Smooth muscle cell (in vitro differentiated cells): ENCODE results near the gene CGB8. TPM values are rescaled to one million over a fixed set of nuclear protein-coding genes. Genes with fewer than 3 reads are reported as not detected.

Experiments used
- DNase-seq: peaks from one replicate; lab custom pipeline; 2025; ENCODE audit not compliant: unreplicated experiment; lab: John Stamatoyannopoulos, UW
- H2AFZ ChIP-seq: fragments of 200-600 bp; sonication (generic); 2 replicates; pipeline ENCODE4 v1.6.0; 2016; ENCODE audit warnings: antibody characterized with exemption, low read depth, mild to moderate bottlenecking
- H3F3A ChIP-seq: fragments of 200-600 bp; sonication (generic); 2 replicates; pipeline ENCODE4 v1.6.0; 2017; ENCODE audit warnings: antibody characterized with exemption, low read depth
- H3K27ac ChIP-seq: fragments of 200-600 bp; sonication (generic); 2 replicates; pipeline ENCODE4 v1.5.1; 2016; ENCODE audit warnings: low read depth, mild to moderate bottlenecking
- H3K27me3 ChIP-seq: fragments of 200-600 bp; sonication (generic); 2 replicates; pipeline ENCODE4 v1.6.1; 2016; ENCODE audit warnings: low read depth, mild to moderate bottlenecking
- H3K36me3 ChIP-seq: fragments of 200-600 bp; sonication (generic); 2 replicates; pipeline ENCODE4 v1.5.1; 2016; ENCODE audit warnings: low read depth
- H3K4me1 ChIP-seq: fragments of 200-600 bp; sonication (generic); 2 replicates; pipeline ENCODE4 v1.5.1; 2016; ENCODE audit warnings: low read depth
- H3K4me2 ChIP-seq: fragments of 200-600 bp; sonication (generic); 2 replicates; pipeline ENCODE4 v1.6.0; 2016; ENCODE audit warnings: mild to moderate bottlenecking
- H3K4me3 ChIP-seq: fragments of 200-600 bp; sonication (generic); 2 replicates; pipeline ENCODE4 v1.5.1; 2016; ENCODE audit warnings: mild to moderate bottlenecking
- H3K79me2 ChIP-seq: fragments of 200-600 bp; sonication (generic); 2 replicates; pipeline ENCODE4 v1.6.0; 2016; ENCODE audit warnings: low read depth, mild to moderate bottlenecking
- H3K9ac ChIP-seq: fragments of 200-600 bp; sonication (generic); 2 replicates; pipeline ENCODE4 v1.6.0; 2016; ENCODE audit warnings: low read depth
- H3K9me3 ChIP-seq: fragments of 200-600 bp; sonication (generic); replicated peaks from 2 replicates; pipeline ENCODE4 v1.5.1; 2016; ENCODE audit warnings: low read depth
- H4K20me1 ChIP-seq: fragments of 200-600 bp; sonication (generic); 2 replicates; pipeline ENCODE4 v1.6.0; 2016; ENCODE audit warnings: low read depth
- CTCF ChIP-seq: fragments of 200-600 bp; sonication (generic); IDR thresholded peaks from 2 replicates; pipeline ENCODE4 v1.5.1; 2017; ENCODE audit warnings: borderline replicate concordance, mild to moderate bottlenecking, antibody characterized with exemption; ENCODE audit not compliant: insufficient read depth, poor library complexity, severe bottlenecking
- WGBS: methylation state at CpG from one replicate; pipeline ENCODE4 v1.1.7; 2016; ENCODE audit warnings: low lambda C conversion rate; 5-methylcytosine and 5-hydroxymethylcytosine counted together
- microRNA-seq: library from miRNA; unstranded; fragments of <30 nt; microRNA quantifications from one replicate; pipeline ENCODE4, GENCODE V29; 2016; ENCODE audit warnings: borderline number of aligned reads
- polyA plus RNA-seq: library from polyadenylated mRNA; unstranded; fragments of >200 nt; fragmentation: Nextera tagmentation; extraction: Ambion mirVana; gene quantifications from 2 replicates; pipeline ENCODE4 v1.2.1, GENCODE V29; 2016
- small RNA-seq: library from RNA; depleted of rRNA; stranded (forward); fragments of <200 nt; gene quantifications from one replicate; pipeline ENCODE3, GENCODE V24; 2014
- total RNA-seq: library from RNA; depleted of rRNA; stranded (reverse); fragments of >200 nt; gene quantifications from 2 replicates; pipeline ENCODE4 v1.2.3, GENCODE V29; 2014

CGB8 gene
- total and polyA plus RNA-seq, 2 experiments from 2014 or later: 1.0 TPM; not detected in 1

- Histone ChIP-seq H3K4me2 (no peak overlapping the region), H3K79me2 (peaks cover 36% of the 10 kb centered on the region), H3K9ac (no peak overlapping the region), H3K9me3 (no peaks in the 10 kb centered on the region), H3K36me3 (no peaks in the 10 kb centered on the region), H3K27me3 (no peaks in the 10 kb centered on the region), H3K27ac (no peak overlapping the region), H3F3A (no peaks in the 10 kb centered on the region), H3K4me3 (no peak overlapping the region), H4K20me1 (peaks cover 16% of the 10 kb centered on the region), H2AFZ (no peak overlapping the region), H3K4me1 (peaks cover 6% of the 10 kb centered on the region)
- 87% methylated on average over 5 of the region's 5 CpGs for WGBS
- DNase-seq: no peak
- peak; percentile 46 for TF ChIP-seq CTCF
Observed at GRCh38 chr19:48997972-48998371, 50.9 kb downstream of the CGB8 start.

Small RNA genes within 50 kb of the gene (microRNA-seq; reads per million reads assigned to microRNA genes)
- not detected for gene MIR6798

Small RNA genes within 50 kb of the gene (small RNA-seq; reads per million reads assigned to genes)
- gene MIR6798: 0.26 reads per million, percentile 2 among the genes with 10 or more reads in this experiment
- not detected for gene RN7SL708P

Other genes with a start within 250 kb of the CGB8 start
- 11.8 and 24.9 TPM in 2 replicates for gene BCAT2, start 238.1 kb downstream of the CGB8 start, total RNA-seq
- 30.9 and 45.4 TPM in 2 replicates for gene BCAT2, start 238.1 kb downstream of the CGB8 start, polyA plus RNA-seq
- 14.8 and 19.3 TPM in 2 replicates for gene HSD17B14, start 212.6 kb downstream of the CGB8 start, total RNA-seq
- 16.4 and 16.9 TPM in 2 replicates for gene HSD17B14, start 212.6 kb downstream of the CGB8 start, polyA plus RNA-seq
- gene PLEKHA4, start 180.5 kb downstream of the CGB8 start, total RNA-seq: 2.6 and 4.4 TPM in 2 replicates
- gene PLEKHA4, start 180.5 kb downstream of the CGB8 start, polyA plus RNA-seq: 32.6 and 39.2 TPM in 2 replicates
- 88.5 and 99.3 TPM in 2 replicates for gene PPP1R15A, start 176.7 kb downstream of the CGB8 start, total RNA-seq
- gene PPP1R15A, start 176.7 kb downstream of the CGB8 start, polyA plus RNA-seq: 339 and 357 TPM in 2 replicates
- gene TULP2, start 150.4 kb downstream of the CGB8 start, total RNA-seq: 0.18 TPM in 1 of 2 replicates, not detected in the other
- gene TULP2, start 150.4 kb downstream of the CGB8 start, polyA plus RNA-seq: 1.2 and 1.8 TPM in 2 replicates
- gene NUCB1, start 148.8 kb downstream of the CGB8 start, total RNA-seq: 146 and 221 TPM in 2 replicates
- 292 and 329 TPM in 2 replicates for gene NUCB1, start 148.8 kb downstream of the CGB8 start, polyA plus RNA-seq
- 0.27 TPM in 1 of 2 replicates, not detected in the other for gene DHDH, start 115.4 kb downstream of the CGB8 start, total RNA-seq
- gene DHDH, start 115.4 kb downstream of the CGB8 start, polyA plus RNA-seq: 0.87 and 1.0 TPM in 2 replicates
- gene BAX, start 94.2 kb downstream of the CGB8 start, total RNA-seq: 42.8 and 124 TPM in 2 replicates
- gene BAX, start 94.2 kb downstream of the CGB8 start, polyA plus RNA-seq: 153 and 185 TPM in 2 replicates
- 5,371 and 5,904 TPM in 2 replicates for gene FTL, start 83.8 kb downstream of the CGB8 start, total RNA-seq
- gene FTL, start 83.8 kb downstream of the CGB8 start, polyA plus RNA-seq: 11,768 and 12,053 TPM in 2 replicates
- 40.8 and 58.1 TPM in 2 replicates for gene GYS1, start 55.8 kb downstream of the CGB8 start, total RNA-seq
- 75.2 and 82.6 TPM in 2 replicates for gene GYS1, start 55.8 kb downstream of the CGB8 start, polyA plus RNA-seq
- gene RUVBL2, start 55.2 kb downstream of the CGB8 start, total RNA-seq: 74.3 and 89.4 TPM in 2 replicates
- 117 and 123 TPM in 2 replicates for gene RUVBL2, start 55.2 kb downstream of the CGB8 start, polyA plus RNA-seq
- gene LHB, start 32.0 kb downstream of the CGB8 start, total RNA-seq: not detected in 2 replicates
- gene LHB, start 32.0 kb downstream of the CGB8 start, polyA plus RNA-seq: 0.39 TPM in 1 of 2 replicates, not detected in the other
- gene CGB3, start 24.8 kb downstream of the CGB8 start, total RNA-seq: not detected in 2 replicates
- gene CGB3, start 24.8 kb downstream of the CGB8 start, polyA plus RNA-seq: 0.45 and 1.8 TPM in 2 replicates
- 2.3 TPM in 1 of 2 replicates, not detected in the other for gene CGB2, start 17.2 kb downstream of the CGB8 start, total RNA-seq
- 1.3 TPM in 1 of 2 replicates, not detected in the other for gene CGB2, start 17.2 kb downstream of the CGB8 start, polyA plus RNA-seq
- gene CGB1, start 12.2 kb downstream of the CGB8 start, total RNA-seq: not detected in 2 replicates
- gene CGB1, start 12.2 kb downstream of the CGB8 start, polyA plus RNA-seq: not detected in 2 replicates
- 2.5 TPM in 1 of 2 replicates, not detected in the other for gene CGB5, start 5.3 kb downstream of the CGB8 start, total RNA-seq
- gene CGB5, start 5.3 kb downstream of the CGB8 start, polyA plus RNA-seq: 2.0 and 3.4 TPM in 2 replicates
- gene CGB7, start 8.6 kb upstream of the CGB8 start, total RNA-seq: 1.3 and 2.0 TPM in 2 replicates
- gene CGB7, start 8.6 kb upstream of the CGB8 start, polyA plus RNA-seq: 2.5 and 7.6 TPM in 2 replicates
- 1.2 and 1.8 TPM in 2 replicates for gene NTF4, start 15.7 kb upstream of the CGB8 start, total RNA-seq
- gene NTF4, start 15.7 kb upstream of the CGB8 start, polyA plus RNA-seq: 1.4 and 7.8 TPM in 2 replicates
- not detected in 2 replicates for gene KCNA7, start 23.6 kb upstream of the CGB8 start, total RNA-seq
- 0.08 and 0.18 TPM in 2 replicates for gene KCNA7, start 23.6 kb upstream of the CGB8 start, polyA plus RNA-seq
- 164 and 200 TPM in 2 replicates for gene SNRNP70, start 36.3 kb upstream of the CGB8 start, total RNA-seq
- gene SNRNP70, start 36.3 kb upstream of the CGB8 start, polyA plus RNA-seq: 206 and 216 TPM in 2 replicates
- 11.7 and 16.5 TPM in 2 replicates for gene LIN7B, start 65.3 kb upstream of the CGB8 start, total RNA-seq
- gene LIN7B, start 65.3 kb upstream of the CGB8 start, polyA plus RNA-seq: 24.7 and 30.7 TPM in 2 replicates
- gene C19orf73, start 70.0 kb upstream of the CGB8 start, total RNA-seq: 0.54 and 2.9 TPM in 2 replicates
- gene C19orf73, start 70.0 kb upstream of the CGB8 start, polyA plus RNA-seq: 0.74 and 1.7 TPM in 2 replicates
- 3.2 and 10.9 TPM in 2 replicates for gene PPFIA3, start 70.4 kb upstream of the CGB8 start, total RNA-seq
- gene PPFIA3, start 70.4 kb upstream of the CGB8 start, polyA plus RNA-seq: 16.3 and 20.3 TPM in 2 replicates
- gene HRC, start 106.3 kb upstream of the CGB8 start, total RNA-seq: 1.1 TPM in 1 of 2 replicates, not detected in the other
- 0.06 and 0.84 TPM in 2 replicates for gene HRC, start 106.3 kb upstream of the CGB8 start, polyA plus RNA-seq
- gene TRPM4, start 108.7 kb upstream of the CGB8 start, total RNA-seq: 15.0 and 27.7 TPM in 2 replicates
- 32.1 and 47.0 TPM in 2 replicates for gene TRPM4, start 108.7 kb upstream of the CGB8 start, polyA plus RNA-seq